ENCODE results near the gene RPL21. TPM values are rescaled to one million over a fixed set of nuclear protein-coding genes. Genes with fewer than 3 reads are reported as not detected.
"Not testable (repeated sequence)": the region's sequence is repeated elsewhere in the genome, so short reads cannot be mapped to it uniquely, and the experiment has no call there.

RPL21 gene
- 1,000 to 10,000 TPM in 1 of 2 experiments, 100 to 1,000 TPM in 1; 756 to 1,682 TPM for total RNA-seq

GRCh38 chr13:27251166-27252091 is at the start of gene RPL21:
Gene RPL21, plus strand, starts transcription at chr13:27251558. Its CDS starts 2,219 bp downstream, at chr13:27253777.
- Mint-ChIP-seq H3K9me3 (ENCODE audit: low read depth) (no peaks in the 10 kb centered on the region), H3K4me3 (peak within 1 kb of the TSS; percentile 97), H3K27ac (peak within 1 kb of the TSS; percentile 98), H3K27me3 (no peaks in the 10 kb centered on the region), H3K36me3 (ENCODE audit: low read depth) (peaks cover 51% of the 10 kb centered on the region), H3K4me1 (peaks cover 44% of the 10 kb centered on the region)
- POLR2A ChIA-PET = interaction anchor here (0.5 to 0.7 kb wide), 3 partner anchors 120 to 254 kb away, joined by 3 to 4 read pairs (median 3); no protein-coding TSS in a partner anchor
- peak; percentile 94 for DNase-seq
- peak; percentile 94 for ATAC-seq
- intact Hi-C loops (cut with DNase I, micrococcal nuclease) = loop anchor here (1.0 to 10.0 kb wide), 14 partner anchors 19 to 1467 kb away; partner anchors contain the start of genes LNX2 (in 2 of the 2), RASL11A (in 2 of the 2), GTF3A (in 1 of the 2) and MTIF3 (in 1 of the 2)
- CTCF ChIA-PET = no interaction called here

GRCh38 chr13:27201661-27202060 is 49.7 kb upstream of the RPL21 start:
- intact Hi-C loops (cut with DNase I, micrococcal nuclease) = no loop called here
- CTCF ChIA-PET = no interaction called here
- no peak for ATAC-seq
- no peaks in the 10 kb centered on the region for H3K36me3 Mint-ChIP-seq (ENCODE audit: low read depth)
- no peak for DNase-seq
- POLR2A ChIA-PET = no interaction called here
- no peak overlapping the region for H3K27ac Mint-ChIP-seq
- no peak overlapping the region for H3K4me3 Mint-ChIP-seq
- H3K27me3 Mint-ChIP-seq = peaks cover 4% of the 10 kb centered on the region
- peaks cover 7% of the 10 kb centered on the region for H3K4me1 Mint-ChIP-seq
- peaks cover 5% of the 10 kb centered on the region for H3K9me3 Mint-ChIP-seq (ENCODE audit: low read depth)

- ChIA-PET CTCF (interaction anchor here (1.1 kb wide), 1 partner anchor 18 kb away, joined by 4 read pairs; no protein-coding TSS in a partner anchor), POLR2A (no interaction called here)
- no peak for ATAC-seq
- intact Hi-C loops (cut with DNase I, micrococcal nuclease) = no loop called here
- Mint-ChIP-seq H3K9me3 (ENCODE audit: low read depth) (no peaks in the 10 kb centered on the region), H3K4me3 (no peak overlapping the region), H3K36me3 (ENCODE audit: low read depth) (no peaks in the 10 kb centered on the region), H3K27ac (no peak overlapping the region), H3K4me1 (peaks cover 7% of the 10 kb centered on the region), H3K27me3 (no peaks in the 10 kb centered on the region)
- DNase-seq = no peak
Observed at GRCh38 chr13:27203186-27203585, 48.2 kb upstream of the RPL21 start.

- H3K4me1 Mint-ChIP-seq = peaks cover 7% of the 10 kb centered on the region
- ATAC-seq (no peak), DNase-seq (no peak)
- H3K27me3 Mint-ChIP-seq = no peaks in the 10 kb centered on the region
- intact Hi-C loops (cut with DNase I, micrococcal nuclease) = loop anchor here in 1 of 2 experiments (2.0 kb wide), 1 partner anchor 219 kb away; no protein-coding TSS in a partner anchor
- no peaks in the 10 kb centered on the region for H3K9me3 Mint-ChIP-seq (ENCODE audit: low read depth)
- H3K36me3 Mint-ChIP-seq (ENCODE audit: low read depth) = no peaks in the 10 kb centered on the region
- H3K4me3 Mint-ChIP-seq = no peak overlapping the region
- ChIA-PET CTCF (interaction anchor here (1.1 kb wide), 1 partner anchor 18 kb away, joined by 4 read pairs; no protein-coding TSS in a partner anchor), POLR2A (no interaction called here)
- H3K27ac Mint-ChIP-seq = no peak overlapping the region
Observed at GRCh38 chr13:27203854-27204253, 47.5 kb upstream of the RPL21 start.

GRCh38 chr13:27208514-27208913 is 42.8 kb upstream of the RPL21 start:
- Mint-ChIP-seq H3K27ac (no peak overlapping the region), H3K4me3 (no peak overlapping the region), H3K36me3 (ENCODE audit: low read depth) (peaks cover 2% of the 10 kb centered on the region), H3K4me1 (no peaks in the 10 kb centered on the region), H3K9me3 (ENCODE audit: low read depth) (peaks cover 1% of the 10 kb centered on the region), H3K27me3 (no peaks in the 10 kb centered on the region)
- ChIA-PET POLR2A (no interaction called here), CTCF (interaction anchor here (0.6 to 2.4 kb wide), 3 partner anchors 33 to 469 kb away, joined by 3 to 8 read pairs (median 7); no protein-coding TSS in a partner anchor)
- intact Hi-C loops (cut with DNase I, micrococcal nuclease) = no loop called here
- ATAC-seq (no peak), DNase-seq (no peak)

GRCh38 chr13:27211271-27211670 is 40.1 kb upstream of the RPL21 start:
- H3K9me3 Mint-ChIP-seq (ENCODE audit: low read depth) = peaks cover 1% of the 10 kb centered on the region
- no peaks in the 10 kb centered on the region for H3K27me3 Mint-ChIP-seq
- H3K4me1 Mint-ChIP-seq = no peaks in the 10 kb centered on the region
- ChIA-PET CTCF (interaction anchor here (0.6 kb wide), 1 partner anchor 245 kb away, joined by 3 read pairs; no protein-coding TSS in a partner anchor), POLR2A (no interaction called here)
- intact Hi-C loops (cut with DNase I, micrococcal nuclease) = no loop called here
- ATAC-seq (no peak), DNase-seq (no peak)
- no peak overlapping the region for H3K27ac Mint-ChIP-seq
- no peak overlapping the region for H3K4me3 Mint-ChIP-seq
- H3K36me3 Mint-ChIP-seq (ENCODE audit: low read depth) = peaks cover 2% of the 10 kb centered on the region

GRCh38 chr13:27211771-27212364 is 39.5 kb upstream of the RPL21 start:
- ChIA-PET CTCF (interaction anchor here (0.6 to 0.7 kb wide), 2 partner anchors 59 to 244 kb away, joined by 3 to 4 read pairs; partner anchors contain the start of gene RASL11A), POLR2A (no interaction called here)
- H3K27me3 Mint-ChIP-seq = no peaks in the 10 kb centered on the region

GRCh38 chr13:27213386-27213785 is 38.0 kb upstream of the RPL21 start:
- ATAC-seq, CTCF ChIA-PET: not testable (repeated sequence)

More at GRCh38 chr13:27211771-27212364, 39.5 kb upstream of the RPL21 start:
- DNase-seq (no peak), ATAC-seq (peak; percentile 36)
- intact Hi-C loops (cut with DNase I, micrococcal nuclease) = no loop called here
- no peaks in the 10 kb centered on the region for H3K4me1 Mint-ChIP-seq
- no peak overlapping the region for H3K27ac Mint-ChIP-seq
- peaks cover 1% of the 10 kb centered on the region for H3K9me3 Mint-ChIP-seq (ENCODE audit: low read depth)
- peaks cover 2% of the 10 kb centered on the region for H3K36me3 Mint-ChIP-seq (ENCODE audit: low read depth)
- H3K4me3 Mint-ChIP-seq = no peak overlapping the region

GRCh38 chr13:27217791-27218190 is 33.6 kb upstream of the RPL21 start:
- H3K36me3 Mint-ChIP-seq (ENCODE audit: low read depth); ATAC-seq; CTCF ChIA-PET; H3K4me3 Mint-ChIP-seq; H3K4me1 Mint-ChIP-seq; DNase-seq; POLR2A ChIA-PET; intact Hi-C loops (cut with DNase I, micrococcal nuclease); H3K27ac Mint-ChIP-seq; H3K9me3 Mint-ChIP-seq (ENCODE audit: low read depth); H3K27me3 Mint-ChIP-seq: not testable (repeated sequence)

More at GRCh38 chr13:27213386-27213785, 38.0 kb upstream of the RPL21 start:
- H3K27me3 Mint-ChIP-seq; intact Hi-C loops (cut with DNase I, micrococcal nuclease); H3K4me3 Mint-ChIP-seq; H3K9me3 Mint-ChIP-seq (ENCODE audit: low read depth); H3K27ac Mint-ChIP-seq; DNase-seq; H3K4me1 Mint-ChIP-seq; POLR2A ChIA-PET; H3K36me3 Mint-ChIP-seq (ENCODE audit: low read depth): not testable (repeated sequence)

- intact Hi-C loops (cut with DNase I, micrococcal nuclease); ATAC-seq; H3K27me3 Mint-ChIP-seq; H3K27ac Mint-ChIP-seq; H3K36me3 Mint-ChIP-seq (ENCODE audit: low read depth); DNase-seq; CTCF ChIA-PET; H3K9me3 Mint-ChIP-seq (ENCODE audit: low read depth); POLR2A ChIA-PET; H3K4me1 Mint-ChIP-seq; H3K4me3 Mint-ChIP-seq: not testable (repeated sequence)
Observed at GRCh38 chr13:27218861-27219260, 32.5 kb upstream of the RPL21 start.

- Mint-ChIP-seq H3K27ac (no peak overlapping the region), H3K27me3 (peaks cover 7% of the 10 kb centered on the region), H3K4me1 (no peaks in the 10 kb centered on the region), H3K36me3 (ENCODE audit: low read depth) (no peaks in the 10 kb centered on the region), H3K4me3 (no peak overlapping the region), H3K9me3 (ENCODE audit: low read depth) (no peaks in the 10 kb centered on the region)
- POLR2A ChIA-PET = no interaction called here
- CTCF ChIA-PET = no interaction called here
- DNase-seq (no peak), ATAC-seq (no peak)
- intact Hi-C loops (cut with DNase I, micrococcal nuclease) = no loop called here
Observed at GRCh38 chr13:27219611-27220010, 31.7 kb upstream of the RPL21 start.
